GM19328 (cell line): Measurements from ENCODE around the gene ACTN1.
"Not testable (repeated sequence)": the region's sequence is repeated elsewhere in the genome, so short reads cannot be mapped to it uniquely, and the experiment has no call there.

Source experiments
- ATAC-seq: cut with Tn5 transposase; IDR thresholded peaks from one replicate; pipeline ENCODE4 v1.9.1; 2021; ENCODE audit warnings: mild to moderate bottlenecking, moderate library complexity; ENCODE audit not compliant: unreplicated experiment

The ACTN1 gene

DNA sequence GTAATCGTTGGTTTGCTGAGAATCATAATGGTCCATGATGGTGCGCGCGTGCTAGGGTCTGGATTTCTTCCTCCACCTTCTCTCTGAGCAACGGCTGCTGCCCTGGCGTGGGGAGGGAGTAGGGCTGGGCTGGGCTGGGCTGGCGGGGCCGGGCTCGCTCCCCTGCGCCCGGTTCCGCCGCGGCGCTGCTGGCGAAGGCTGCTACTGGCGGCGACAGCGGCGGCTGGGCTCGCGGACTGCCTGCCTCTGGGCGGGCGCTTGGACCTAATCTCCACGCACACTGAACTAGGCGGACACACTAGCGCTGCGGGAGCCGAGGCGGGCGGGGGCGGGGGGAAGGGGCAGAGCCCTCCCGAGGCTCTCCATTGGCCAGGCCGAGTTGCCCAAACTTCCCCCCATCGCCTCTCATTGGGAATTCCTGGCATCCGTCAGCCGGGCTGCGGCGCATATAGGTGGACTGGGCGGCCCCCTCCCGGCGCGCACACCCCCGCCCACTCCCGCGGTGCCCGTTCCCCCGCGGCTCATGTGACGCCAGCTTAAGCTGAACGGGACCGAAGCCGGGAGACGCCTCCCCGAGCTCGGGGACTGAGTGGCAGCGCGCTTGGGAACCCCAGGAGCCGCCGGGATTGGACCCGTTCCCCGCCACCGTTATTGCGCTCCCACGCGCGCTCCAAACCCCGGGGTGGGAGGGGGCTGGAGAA lies at the start of gene ACTN1:
Gene ACTN1, minus strand, starts transcription at position 282 of the 701 bp plus-strand sequence. Its CDS starts 246 bp downstream, at position 36.
- ATAC-seq, result no peak

GRCh38 chr14:69027242-69027913 lies 48.3 kb upstream of the ACTN1 start:
- no peak for ATAC-seq

DNA sequence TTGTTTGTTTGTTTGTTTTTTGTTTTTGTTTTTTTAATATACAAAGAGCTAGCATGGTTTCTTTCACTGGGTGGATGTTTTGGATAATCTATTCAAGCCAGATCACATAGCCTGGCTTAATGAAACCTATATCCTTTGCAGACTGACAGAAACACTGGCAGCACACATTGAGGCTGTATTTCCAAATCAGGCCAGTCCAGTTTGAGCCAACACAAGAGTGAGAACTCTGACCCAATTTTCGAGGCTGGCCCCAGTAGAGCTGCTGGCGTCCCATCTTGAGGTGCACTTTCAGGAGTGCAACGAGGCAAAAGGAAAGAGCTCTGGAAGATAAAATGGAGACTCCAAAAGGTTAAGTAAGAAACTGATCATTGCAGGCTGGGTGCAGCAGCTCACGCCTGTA lies 43.9 kb upstream of the ACTN1 start:
- ATAC-seq, result no peak

DNA sequence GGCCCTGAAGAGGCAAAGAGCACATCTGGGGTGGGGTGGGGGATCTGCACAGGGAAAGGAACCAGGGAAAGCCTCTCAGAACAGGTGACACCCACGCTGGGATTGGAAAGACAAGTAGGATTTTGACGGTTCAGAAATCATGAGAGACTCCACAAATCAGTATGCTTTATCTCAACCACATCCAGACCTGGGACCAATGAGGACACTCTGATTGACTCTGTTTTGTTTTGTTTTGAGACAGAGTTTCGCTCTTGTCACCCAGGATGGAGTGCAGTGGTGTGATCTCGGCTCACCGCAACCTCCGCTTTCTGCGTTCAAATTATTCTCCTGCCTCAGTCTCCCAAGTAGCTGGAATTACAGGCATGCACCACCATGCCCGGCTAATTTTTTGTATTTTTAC lies 43.0 kb upstream of the ACTN1 start:
- not testable (repeated sequence) for ATAC-seq

- no peak for ATAC-seq
Measured at GRCh38 chr14:69017706-69018105, 38.6 kb upstream of the ACTN1 start.

GRCh38 chr14:69014829-69015259 lies 35.7 kb upstream of the ACTN1 start:
- ATAC-seq, result no peak

DNA sequence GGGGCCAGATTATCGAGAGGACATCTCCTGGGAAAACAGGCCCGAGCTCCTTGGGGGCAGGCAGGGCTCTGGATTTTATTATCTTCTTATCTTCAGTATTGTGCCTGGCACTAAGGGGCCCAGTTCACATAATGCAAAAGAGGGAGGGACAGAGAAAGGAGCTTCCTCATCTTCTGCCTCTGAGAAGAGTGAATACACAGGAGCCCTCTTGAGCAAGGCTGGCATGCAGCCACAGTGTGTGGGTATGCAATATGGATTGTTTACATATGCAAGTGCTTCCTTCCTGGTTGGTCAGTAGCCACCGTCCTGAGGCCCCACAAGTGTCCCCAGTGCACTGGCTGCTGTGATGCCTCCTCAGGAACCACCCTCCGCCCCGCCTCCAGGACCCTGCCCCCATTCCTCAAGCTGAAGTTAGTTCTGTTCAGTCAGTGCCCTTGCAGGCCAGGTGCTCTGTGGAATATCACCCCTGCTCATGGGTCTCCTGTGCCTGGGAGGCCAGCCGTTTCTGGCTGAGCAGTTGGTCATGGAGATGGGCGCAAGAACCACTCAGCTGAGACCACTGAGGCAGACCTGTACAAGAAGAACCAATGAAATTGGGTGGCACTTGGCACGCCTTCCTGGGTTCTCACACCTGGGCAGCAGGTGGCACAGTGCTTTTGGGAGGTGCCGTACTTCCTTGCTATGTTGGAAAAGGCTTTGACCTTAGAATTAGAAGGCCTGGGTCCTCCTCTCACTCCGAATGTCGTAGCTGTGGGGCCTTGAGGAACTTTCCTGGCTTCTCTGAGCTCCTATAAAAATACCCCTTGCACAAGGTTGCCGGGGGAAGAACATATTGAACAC lies 35.1 kb upstream of the ACTN1 start:
- no peak for ATAC-seq

- no peak for ATAC-seq
Measured at GRCh38 chr14:69012256-69012953, 33.3 kb upstream of the ACTN1 start.

- ATAC-seq, result no peak
Measured at GRCh38 chr14:69010648-69011047, 31.5 kb upstream of the ACTN1 start.

- no peak for ATAC-seq
Measured at GRCh38 chr14:69008421-69008884, 29.4 kb upstream of the ACTN1 start.

DNA sequence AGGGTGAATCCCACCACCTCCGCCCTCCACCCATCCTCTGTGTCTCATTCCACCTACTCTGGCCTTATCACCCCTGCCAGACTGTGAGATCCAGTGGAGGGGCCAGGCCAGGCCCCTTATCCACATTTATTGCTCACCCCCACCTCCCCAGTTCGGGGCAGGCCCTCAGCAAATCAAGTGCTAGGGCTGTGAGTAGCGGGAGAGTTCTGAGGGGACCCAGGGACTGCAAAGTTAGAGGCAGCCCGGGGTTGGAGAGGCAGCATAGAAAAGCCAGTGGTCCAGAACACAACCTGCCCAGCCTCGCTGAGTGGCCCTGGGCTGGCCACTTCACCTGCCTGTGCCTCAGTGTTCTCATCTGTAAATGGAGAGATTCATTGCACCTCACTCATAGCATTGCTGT lies 27.2 kb upstream of the ACTN1 start:
- ATAC-seq, result no peak

- no peak for ATAC-seq
Measured at GRCh38 chr14:69005432-69006148, 26.5 kb upstream of the ACTN1 start.

GRCh38 chr14:69004731-69005431 lies 25.8 kb upstream of the ACTN1 start:
- no peak for ATAC-seq

DNA sequence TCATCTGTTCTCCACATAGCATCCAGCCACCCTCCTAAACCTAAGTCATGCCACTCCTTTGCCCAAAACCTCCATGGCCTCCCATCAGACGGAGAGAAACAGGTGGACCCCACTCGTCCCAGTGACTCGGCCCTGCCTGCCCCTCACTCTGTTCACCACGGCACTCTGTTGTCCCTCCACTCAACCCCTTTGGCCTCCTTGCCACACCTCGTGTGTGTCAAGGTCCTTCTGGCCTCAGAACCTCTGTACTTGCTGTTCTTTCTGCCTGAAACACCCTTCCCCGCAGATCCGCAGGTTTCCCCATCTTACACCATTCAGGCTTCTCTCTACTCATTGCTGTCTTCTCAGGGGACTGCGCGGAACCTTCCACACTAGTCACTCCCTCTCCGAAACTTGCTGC lies 24.5 kb upstream of the ACTN1 start:
- ATAC-seq, result no peak

GRCh38 chr14:69002069-69002468 lies 23.0 kb upstream of the ACTN1 start:
- ATAC-seq, result no peak

DNA sequence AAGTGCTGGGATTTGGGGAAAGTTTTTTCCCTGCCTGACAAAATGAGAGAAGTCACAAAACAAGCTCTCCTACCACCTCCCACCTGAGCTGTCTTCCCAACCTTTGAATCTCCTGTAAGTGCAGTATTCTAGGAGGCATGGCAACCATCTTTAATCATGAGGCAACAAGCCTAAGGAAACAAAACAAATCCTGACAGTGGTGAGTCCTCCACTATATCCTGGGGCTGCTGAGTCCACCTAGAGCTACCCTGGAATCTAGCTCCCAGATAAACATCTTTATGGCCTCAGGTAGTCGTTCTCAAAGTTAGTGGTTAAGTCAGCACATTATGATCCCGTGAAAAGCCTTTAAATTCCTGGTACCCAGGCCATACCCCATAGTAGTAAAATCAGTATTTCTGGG lies 22.3 kb upstream of the ACTN1 start:
- ATAC-seq, result no peak

DNA sequence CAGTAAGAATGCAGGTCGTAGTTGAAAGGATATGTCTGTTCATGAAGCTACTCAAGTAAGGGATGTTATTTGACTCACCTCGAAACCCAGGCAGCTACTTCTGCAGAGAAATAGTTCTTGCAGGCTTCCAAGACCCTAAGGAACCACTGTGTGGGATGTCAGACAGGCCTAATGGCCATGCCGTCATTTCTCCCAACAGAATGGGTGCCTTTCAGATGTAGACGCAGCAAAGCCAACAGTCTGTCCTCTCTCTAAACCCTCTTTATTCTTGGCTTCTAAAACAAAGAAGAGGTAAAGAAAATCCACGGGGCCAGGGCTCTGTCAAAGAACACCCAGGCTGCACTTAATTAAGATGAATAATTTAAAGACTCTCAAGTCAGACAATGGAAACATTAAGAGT lies 19.0 kb upstream of the ACTN1 start:
- no peak for ATAC-seq

DNA sequence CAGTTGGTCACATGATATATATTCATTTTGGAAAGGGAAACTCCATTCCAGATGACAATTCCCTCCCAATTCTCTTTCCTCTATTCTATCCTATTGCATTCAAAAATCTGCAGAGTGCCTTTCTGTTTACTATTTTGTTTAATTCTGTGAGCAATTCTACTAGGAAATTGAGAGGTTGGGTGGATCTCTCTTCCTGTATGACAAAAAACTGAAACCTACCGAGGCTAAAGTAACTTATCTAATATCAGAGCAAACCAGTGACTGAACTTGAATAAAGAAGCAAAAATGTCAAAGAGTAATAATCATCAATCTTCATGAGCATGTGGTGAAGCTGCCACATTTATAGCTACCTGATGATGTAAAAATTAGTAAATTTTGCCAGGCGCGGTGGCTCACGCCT lies 16.6 kb upstream of the ACTN1 start:
- no peak for ATAC-seq

- no peak for ATAC-seq
Measured at GRCh38 chr14:68994056-68994455, 15.0 kb upstream of the ACTN1 start.

- no peak for ATAC-seq
Measured at GRCh38 chr14:68987653-68988036, 8.5 kb upstream of the ACTN1 start.
